K562 (cell line): ENCODE results near the gene TOR3A. TPM values are rescaled to one million over a fixed set of nuclear protein-coding genes. Genes with fewer than 3 reads are reported as not detected.

Source experiments
- CHD1 ChIP-seq: fragments of 200-600 bp; sonication (generic); IDR thresholded peaks from one replicate; pipeline ENCODE4 v1.6.1; 2012; ENCODE audit warnings: mild to moderate bottlenecking, moderate library complexity, low read length, inconsistent platforms
- ESRRA ChIP-seq: fragments of 450-650 bp; IDR thresholded peaks from 2 replicates; pipeline ENCODE4 v1.6.1; 2014; ENCODE audit warnings: low read depth, mild to moderate bottlenecking, moderate library complexity, borderline replicate concordance
- GATAD2B ChIP-seq: fragments of 450-650 bp; IDR thresholded peaks from 2 replicates; pipeline ENCODE4 v1.6.1; 2017; ENCODE audit warnings: mild to moderate bottlenecking, borderline replicate concordance
- JUN ChIP-seq, 2 experiments: sonication (generic) in 1 of 2; formaldehyde crosslinking in 1 of 2; IDR thresholded peaks; 2 replicates each; pipeline versions ENCODE4 v1.6.1 to v1.8.0; 2012 to 2022; ENCODE audit warnings: borderline replicate concordance in 2 of 2, mild to moderate bottlenecking in 2 of 2, improper control_type of control experiment in 1 of 2, low read depth in 1 of 2, low read length in 1 of 2, missing genetic modification reagents in 1 of 2
- MEIS2 ChIP-seq: fragments of 450-650 bp; IDR thresholded peaks from 2 replicates; pipeline ENCODE4 v1.6.1; 2014; ENCODE audit warnings: mild to moderate bottlenecking; ENCODE audit not compliant: partially characterized antibody
- MYBL2 ChIP-seq, 2 experiments: fragments of 450-650 bp in 1 of 2; sonication (generic) in 1 of 2; formaldehyde crosslinking in 1 of 2; IDR thresholded peaks; 2 replicates each; pipeline versions ENCODE4 v1.6.1 to v1.8.1; 2017 to 2022; ENCODE audit warnings: borderline replicate concordance in 1 of 2, inconsistent platforms in 1 of 2, low read depth in 1 of 2, mild to moderate bottlenecking in 1 of 2, missing genetic modification reagents in 1 of 2, moderate library complexity in 1 of 2
- NEUROD1 ChIP-seq: fragments of 150-350 bp; IDR thresholded peaks from 2 replicates; pipeline ENCODE4 v1.6.1; 2014; ENCODE audit warnings: borderline replicate concordance, low read length, low read depth; ENCODE audit not compliant: partially characterized antibody
- SREBF1 ChIP-seq: fragments of 150-350 bp; IDR thresholded peaks from 2 replicates; pipeline ENCODE4 v1.6.1; 2014; ENCODE audit warnings: antibody characterized with exemption, low read depth, low read length, borderline replicate concordance
- TCF3 ChIP-seq: sonication (generic); formaldehyde crosslinking; IDR thresholded peaks from 2 replicates; pipeline ENCODE4 v1.4.0; 2020; ENCODE audit warnings: mild to moderate bottlenecking, missing genetic modification reagents
- TCF7 ChIP-seq: sonication (generic); IDR thresholded peaks from 2 replicates; pipeline ENCODE4 v1.6.1; 2016; ENCODE audit warnings: antibody characterized with exemption, borderline replicate concordance
- TEAD4 ChIP-seq, 2 experiments: sonication (generic) in 1 of 2; formaldehyde crosslinking in 1 of 2; IDR thresholded peaks; 2 replicates each; pipeline versions ENCODE4 v1.6.1 to v1.8.0; 2012 to 2022; ENCODE audit warnings: borderline replicate concordance in 1 of 2, inconsistent platforms in 1 of 2, low read length in 1 of 2, mild to moderate bottlenecking in 1 of 2, missing genetic modification reagents in 1 of 2
- TSHZ1 ChIP-seq: fragments of 250-450 bp; sonication (Bioruptor Pico); IDR thresholded peaks from 2 replicates; pipeline ENCODE4 v1.4.0; 2020; ENCODE audit warnings: mild to moderate bottlenecking, moderate library complexity
- ZNF316 ChIP-seq: fragments of 450-650 bp; IDR thresholded peaks from 2 replicates; pipeline ENCODE4 v1.6.1; 2016
- polyA plus RNA-seq, 8 experiments: library from polyadenylated mRNA; depleted of rRNA in 4 of 8; stranded (reverse) in 5 of 8; unstranded in 3 of 8; fragments of >200 nt; fragmentation: Nextera tagmentation in 2 of 8; fragmentation: Illumina TruSeq in 1 of 8; extraction: Ambion mirVana in 2 of 8; extraction: Trizol in 1 of 8; gene quantifications; 2 replicates each; pipeline versions ENCODE4 v1.2.1 to v1.2.3, GENCODE V29; 2011 to 2014; ENCODE audit warnings: inconsistent platforms in 1 of 8, missing spikeins in 1 of 8
- total RNA-seq, 7 experiments: library from RNA; depleted of rRNA in 6 of 7; stranded (reverse); fragments of >200 nt in 6 of 7; fragmentation: Illumina TruSeq in 2 of 7; extraction: Trizol in 2 of 7; gene quantifications; 2 replicates each; pipeline versions ENCODE4 v1.2.1 to v1.2.3, GENCODE V29; 2011 to 2021; ENCODE audit warnings: low replicate concordance in 1 of 7

TOR3A gene
- total and polyA plus RNA-seq, 9 of the 15 experiments (the other 6 are each of a cell fraction or from before 2014, with no cell fraction given): 7.9 to 94.5 (median 39.7) TPM

- no peak for TF ChIP-seq TSHZ1 (CRISPR knock-in tag)
- no peak for TF ChIP-seq ZNF316
- peak; percentile 7; the same call in 1 of the 2 replicates for TF ChIP-seq ESRRA
- 0 out of 2 replicates have a peak, but pooled peaks have one; percentile 8 for TF ChIP-seq TCF7
- 0 out of 2 replicates have a peak, but pooled peaks have one; percentile 2 for TF ChIP-seq JUN (IDR thresholded peaks at IDR 0.05; ENCODE audit: borderline replicate concordance, low read depth, low read length)
- no peak for TF ChIP-seq JUN (CRISPR knock-in tag; IDR thresholded peaks at IDR 0.05; ENCODE audit: borderline replicate concordance)
- TF ChIP-seq MYBL2 (IDR thresholded peaks at IDR 0.05; ENCODE audit: low read depth): 0 out of 2 replicates have a peak, but pooled peaks have one; percentile 21
- no peak for TF ChIP-seq MYBL2 (CRISPR knock-in tag; IDR thresholded peaks at IDR 0.05; ENCODE audit: borderline replicate concordance)
- peak; percentile 35 for TF ChIP-seq CHD1
- peak; percentile 6; the same call in 1 of the 2 replicates for TF ChIP-seq GATAD2B
- peak; percentile 66; the same call in 1 of the 2 replicates for TF ChIP-seq TEAD4 (IDR thresholded peaks at IDR 0.05; ENCODE audit: low read length)
- TF ChIP-seq TEAD4 (CRISPR knock-in tag; IDR thresholded peaks at IDR 0.05; ENCODE audit: borderline replicate concordance): no peak
- peak; percentile 96 for TF ChIP-seq MEIS2
- no peak for TF ChIP-seq SREBF1
- peak; percentile 34 for TF ChIP-seq NEUROD1
- peak; percentile 20; the same call in 1 of the 2 replicates for TF ChIP-seq TCF3 (CRISPR knock-in tag)
Observed at GRCh38 chr1:179047636-179047997, 34.3 kb upstream of the TOR3A start (continued).
